HG02870 (cell line): ENCODE data around the gene MAPK8IP1.
A peak's percentile ranks its signal among the peaks of the same experiment; 100 is the strongest.

Experiments used
- ATAC-seq: cut with Tn5 transposase; IDR thresholded peaks from one replicate; pipeline ENCODE4 v1.9.1; 2021; ENCODE audit warnings: mild to moderate bottlenecking, moderate library complexity; ENCODE audit not compliant: unreplicated experiment

Gene MAPK8IP1

GRCh38 chr11:45924036-45924915 lies 38.8 kb downstream of the MAPK8IP1 start:
- ATAC-seq: no peak

DNA sequence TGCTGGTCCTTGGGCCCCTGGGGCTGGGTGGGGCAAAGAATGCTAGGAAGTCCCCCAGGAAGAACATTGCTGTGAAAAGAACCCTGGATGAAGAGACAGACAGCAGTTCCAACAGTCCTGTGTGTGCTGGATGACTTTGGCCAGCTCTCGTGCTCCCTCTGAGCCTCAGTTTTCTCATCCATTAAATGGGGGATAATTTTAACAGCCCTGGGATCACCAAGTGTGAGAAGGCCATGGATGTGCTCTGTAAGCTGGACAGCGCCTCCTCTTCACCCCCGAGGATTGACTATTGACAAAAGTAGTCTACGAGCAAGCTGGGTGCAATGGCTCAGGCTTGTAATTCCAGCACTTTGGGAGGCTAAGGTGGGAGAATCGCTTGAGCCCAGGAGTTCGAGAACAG lies 39.5 kb downstream of the MAPK8IP1 start:
- ATAC-seq: no peak

DNA sequence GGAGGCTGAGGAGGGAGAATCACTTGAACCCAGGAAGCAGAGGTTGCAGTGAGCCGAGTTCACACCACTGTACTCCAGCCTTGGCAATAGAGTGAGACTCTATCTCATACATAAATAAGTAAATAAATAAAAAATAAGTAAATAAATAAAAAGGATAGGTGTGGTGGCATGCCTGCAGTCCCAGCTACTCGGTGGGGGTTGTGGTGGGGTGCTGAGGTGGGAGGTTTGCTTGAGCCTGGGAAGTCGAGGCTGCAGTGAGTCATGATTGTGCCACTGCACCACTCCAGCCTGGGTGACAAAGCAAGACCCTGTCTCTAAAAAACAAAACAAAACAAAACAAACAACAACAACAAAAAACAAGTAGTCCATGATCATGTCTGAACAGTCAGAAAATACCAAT lies 40.1 kb downstream of the MAPK8IP1 start:
- no peak for ATAC-seq

DNA sequence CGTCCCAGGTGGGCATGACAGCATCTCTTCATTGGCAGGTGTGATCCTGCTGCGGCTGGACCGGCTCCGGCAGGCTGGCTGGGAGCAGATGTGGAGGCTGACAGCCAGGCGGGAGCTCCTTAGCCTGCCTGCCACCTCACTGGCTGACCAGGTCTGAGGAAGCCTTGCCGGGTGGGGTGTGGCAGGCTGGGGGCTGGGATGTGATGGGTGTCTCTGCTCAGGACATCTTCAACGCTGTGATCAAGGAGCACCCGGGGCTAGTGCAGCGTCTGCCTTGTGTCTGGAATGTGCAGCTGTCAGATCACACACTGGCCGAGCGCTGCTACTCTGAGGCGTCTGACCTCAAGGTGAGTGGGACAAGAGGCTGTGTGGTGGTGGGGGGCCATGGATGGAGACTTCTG lies 40.5 kb downstream of the MAPK8IP1 start:
- no peak for ATAC-seq

GRCh38 chr11:45926536-45927331 lies 41.3 kb downstream of the MAPK8IP1 start:
- no peak for ATAC-seq

DNA sequence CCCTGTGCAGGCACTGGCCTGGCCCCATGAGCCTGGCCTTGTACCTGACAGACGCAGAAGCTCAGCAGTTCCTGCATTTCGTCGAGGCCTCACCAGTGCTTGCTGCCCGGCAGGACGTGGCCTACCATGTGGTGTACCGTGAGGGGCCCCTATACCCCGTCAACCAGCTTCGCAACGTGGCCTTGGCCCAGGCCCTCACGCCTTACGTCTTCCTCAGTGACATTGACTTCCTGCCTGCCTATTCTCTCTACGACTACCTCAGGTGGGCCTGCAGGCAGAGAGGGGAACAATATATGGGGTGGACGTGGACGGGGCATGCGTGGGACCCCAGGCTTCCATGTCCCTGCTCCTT lies 41.9 kb downstream of the MAPK8IP1 start:
- no peak for ATAC-seq

GRCh38 chr11:45927684-45928413 lies 42.4 kb downstream of the MAPK8IP1 start:
- ATAC-seq: no peak

- ATAC-seq: no peak
Measured at GRCh38 chr11:45928535-45929215, 43.2 kb downstream of the MAPK8IP1 start.

GRCh38 chr11:45929486-45930030 lies 44.1 kb downstream of the MAPK8IP1 start:
- peak; percentile 3 for ATAC-seq

DNA sequence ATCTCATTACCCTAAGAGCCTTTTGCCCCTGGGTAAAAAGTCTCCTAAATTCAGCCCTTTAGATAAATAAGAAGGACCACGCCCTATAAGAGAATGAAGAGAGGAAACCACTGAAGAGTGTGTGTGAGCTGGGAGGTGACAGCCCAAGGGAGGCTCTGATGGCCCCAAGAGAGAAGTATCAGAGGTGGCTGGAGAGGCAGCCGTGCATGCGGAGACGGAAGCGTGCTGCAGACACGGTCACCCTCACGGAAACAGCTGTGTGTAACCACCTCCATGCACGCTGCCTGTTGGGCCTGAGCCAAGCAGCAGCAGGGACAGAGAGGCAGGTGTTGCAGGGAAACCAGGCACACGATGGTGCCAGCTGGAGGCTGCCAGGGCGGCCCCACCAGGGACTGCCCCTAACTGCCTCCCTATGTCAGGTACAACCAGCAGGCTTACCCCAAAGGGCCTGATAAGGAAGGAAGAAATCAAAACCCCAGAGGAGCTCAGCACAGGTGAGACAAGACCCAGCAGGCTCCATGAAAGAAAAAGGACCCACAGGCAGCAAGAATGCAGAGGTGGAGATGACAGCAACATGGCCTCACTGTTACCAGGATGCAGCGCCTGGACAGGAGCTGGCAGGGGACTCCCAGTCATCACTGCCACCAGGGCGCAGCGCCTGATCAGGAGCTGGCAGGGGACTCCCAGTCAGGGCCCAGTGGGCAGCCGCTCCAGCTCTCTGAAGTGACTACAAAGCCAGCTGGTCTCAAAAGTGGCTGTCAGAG lies 44.8 kb downstream of the MAPK8IP1 start:
- peak; percentile 88 for ATAC-seq

DNA sequence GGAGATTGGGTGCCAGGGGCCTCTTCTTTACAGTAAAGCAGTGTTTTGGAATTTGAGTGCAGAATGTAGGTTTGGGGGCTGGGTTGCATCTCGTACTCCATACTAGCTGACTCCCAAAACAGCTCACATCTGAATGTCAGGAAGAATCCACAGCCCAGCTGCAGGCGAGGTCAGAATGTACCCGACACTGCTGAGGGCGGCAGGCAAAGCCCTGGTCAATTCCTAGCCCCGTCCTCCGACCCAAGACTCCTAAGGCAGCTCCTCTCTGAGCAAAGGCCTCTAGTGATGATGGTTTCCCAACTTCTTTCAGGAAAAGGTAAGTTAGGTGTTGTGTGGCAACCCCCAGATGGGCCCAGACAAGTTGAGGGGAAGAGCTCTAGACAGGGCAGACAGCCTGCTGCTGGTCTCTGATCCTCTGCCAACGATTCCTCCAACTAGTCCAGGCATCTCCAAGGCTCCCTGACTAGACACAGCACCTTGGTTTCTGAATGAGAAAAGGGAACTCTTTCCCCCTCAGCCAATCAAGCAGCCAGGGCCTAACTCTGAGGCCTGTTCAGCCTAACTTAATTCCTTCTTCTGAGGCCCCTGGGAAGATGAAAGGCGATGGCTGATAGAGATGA lies 45.6 kb downstream of the MAPK8IP1 start:
- no peak for ATAC-seq

- ATAC-seq: no peak
Measured at GRCh38 chr11:45931739-45932138, 46.3 kb downstream of the MAPK8IP1 start.

DNA sequence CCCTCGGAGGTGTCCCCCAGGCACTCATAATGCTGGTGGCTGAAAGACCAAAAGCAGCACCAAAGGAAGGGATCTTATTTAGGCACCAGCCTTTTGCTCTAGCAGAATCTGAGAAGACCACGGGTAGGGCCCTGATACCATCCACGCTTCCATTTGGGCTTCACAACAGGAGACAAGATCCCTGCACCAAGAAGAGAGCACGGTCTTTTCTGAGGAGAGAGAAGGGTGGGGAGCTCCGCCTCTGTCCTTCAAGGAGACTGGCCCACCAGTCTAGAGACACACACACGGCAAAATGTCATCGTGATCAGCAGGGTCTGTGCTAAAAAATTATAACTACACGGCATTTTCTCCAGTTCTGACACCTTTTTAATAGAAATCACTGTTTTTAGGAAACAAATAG lies 46.8 kb downstream of the MAPK8IP1 start:
- ATAC-seq: no peak

DNA sequence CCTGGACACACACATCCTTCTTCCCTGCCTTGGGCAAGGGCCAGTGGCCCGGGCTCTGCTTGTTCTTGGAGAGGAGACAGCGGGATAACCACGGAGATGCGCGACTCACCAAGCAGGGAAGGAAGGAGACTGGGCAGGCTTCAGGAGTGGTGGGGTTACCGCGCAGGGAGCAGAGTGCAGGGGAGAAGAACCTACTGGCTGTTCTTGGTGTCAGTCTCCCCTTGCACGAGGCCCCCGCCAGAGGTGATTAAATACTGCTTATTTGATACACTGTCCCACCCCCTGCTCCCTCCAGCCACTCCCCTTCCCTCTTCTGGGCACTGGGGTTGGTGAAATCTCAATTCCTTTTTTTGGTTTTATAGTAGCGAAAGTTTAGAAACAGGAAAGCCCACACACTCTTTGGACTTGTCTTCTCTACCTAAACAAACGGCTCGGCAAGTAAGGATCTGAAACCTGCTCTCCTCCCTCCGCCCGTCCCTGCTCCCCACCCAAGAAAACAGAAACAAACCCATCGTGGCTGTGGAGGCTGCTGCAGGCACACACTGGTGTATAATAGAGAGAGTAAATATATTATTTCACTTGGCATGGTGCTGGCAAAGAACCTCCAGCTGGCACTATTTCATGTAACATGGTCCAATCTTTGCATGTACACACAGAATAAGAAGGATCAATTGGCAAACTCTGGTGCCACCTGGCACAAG lies 47.8 kb downstream of the MAPK8IP1 start:
- ATAC-seq: no peak

DNA sequence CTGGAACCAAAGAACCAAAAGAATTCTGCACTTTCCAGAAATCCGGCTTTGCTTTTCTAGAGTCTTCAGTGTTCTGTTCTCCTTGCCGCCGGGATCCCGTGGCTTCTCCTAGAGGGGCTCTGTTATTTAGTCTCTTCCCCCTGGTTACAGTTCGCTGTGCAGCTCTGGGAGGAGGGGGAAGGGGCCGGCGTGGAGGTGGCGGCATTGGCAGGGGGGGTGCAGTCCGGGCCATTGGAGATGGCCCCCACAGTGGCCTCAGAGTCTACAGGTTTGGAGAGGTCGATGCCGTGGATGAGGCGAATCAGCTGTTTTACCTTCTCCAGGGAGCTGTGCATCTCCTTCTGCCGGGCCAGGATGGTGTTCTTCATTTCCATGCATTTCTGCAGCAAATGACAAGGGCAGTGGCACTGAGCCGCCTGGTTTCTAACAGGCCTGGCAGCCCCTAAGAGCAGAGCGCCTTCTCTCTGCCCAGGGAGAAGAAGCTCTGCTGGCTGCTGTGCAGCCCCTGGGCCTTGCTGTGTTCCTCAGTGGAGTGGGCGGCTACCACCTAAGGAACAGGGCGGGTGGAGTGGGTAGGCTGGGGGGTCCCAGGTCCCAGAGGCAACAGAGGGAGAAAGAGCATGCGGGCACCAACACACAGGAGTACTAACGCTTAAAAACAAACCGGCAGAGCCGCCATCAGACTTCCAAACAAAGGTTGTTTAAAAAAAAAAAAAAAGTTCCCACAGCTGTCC lies 48.6 kb downstream of the MAPK8IP1 start:
- no peak for ATAC-seq

DNA sequence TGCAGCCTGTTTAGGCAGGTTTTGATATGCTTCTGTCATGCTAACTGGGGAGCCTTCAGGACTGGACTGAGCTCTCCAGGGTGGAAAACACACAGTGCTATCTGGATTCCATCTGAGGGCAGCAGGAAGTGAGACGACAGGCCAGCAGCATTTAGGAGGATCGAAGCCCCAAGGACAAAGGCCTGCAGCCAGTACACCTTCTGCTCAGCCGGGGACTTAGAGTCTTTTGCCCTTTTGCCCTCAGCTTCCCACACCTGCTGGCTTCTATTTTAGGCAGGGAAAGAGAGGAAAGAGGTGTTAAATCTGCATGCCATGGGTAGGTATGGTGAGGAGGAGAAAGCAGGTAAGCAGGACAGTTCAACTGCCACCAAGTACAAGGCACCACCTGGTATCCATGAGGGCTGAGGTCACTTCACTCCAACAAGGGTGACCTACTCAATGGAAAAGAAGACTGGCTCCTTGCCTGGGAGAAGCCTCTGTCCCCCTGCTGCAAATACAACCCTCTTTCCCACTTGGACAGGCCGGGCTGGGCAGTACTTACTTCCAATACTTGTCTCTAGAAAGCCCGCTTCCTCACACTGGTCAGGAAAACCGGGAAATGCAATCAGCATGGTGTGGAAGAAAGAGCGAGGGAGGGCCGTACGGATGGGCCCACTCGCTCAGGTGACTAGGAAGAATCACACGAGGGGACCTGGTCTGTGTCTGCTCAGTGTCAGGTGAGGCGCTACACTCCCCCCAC lies 49.3 kb downstream of the MAPK8IP1 start:
- ATAC-seq: no peak

- no peak for ATAC-seq
Measured at GRCh38 chr11:45935349-45936064, 50.1 kb downstream of the MAPK8IP1 start.
